ENCODE measurements around the gene CH25H. TPM values are rescaled to one million over a fixed set of nuclear protein-coding genes. Genes with fewer than 3 reads are reported as not detected.

CH25H gene
- polyA plus RNA-seq, 4 donors: 1.4 to 3.5 (median 2.3) TPM; not detected in 1

Other genes starting within 250 kb of the CH25H start
- gene FAS, start 216.5 kb downstream of the CH25H start, polyA plus RNA-seq: 10 to 100 TPM in 1 of 4 donors, 1 to 10 TPM in 3; 3.4 to 11.3 (median 5.7) TPM
- gene LIPA, start 44.5 kb upstream of the CH25H start, polyA plus RNA-seq: 100 to 1,000 TPM in 2 of 4 donors, 10 to 100 TPM in 2; 68.1 to 227 (median 99.4) TPM
- 1 to 10 TPM; 2.3 to 4.9 (median 4.5) TPM for gene IFIT2, start 94.7 kb upstream of the CH25H start, polyA plus RNA-seq
- gene IFIT3, start 120.7 kb upstream of the CH25H start, polyA plus RNA-seq: 10 to 100 TPM; 16.2 to 19.5 (median 16.9) TPM
- gene IFIT1B, start 170.7 kb upstream of the CH25H start, polyA plus RNA-seq: under 1 TPM in 1 of 4 donors, not detected in 3; 0.04 TPM
- 1 to 10 TPM; 1.4 to 7.5 (median 3.1) TPM for gene IFIT1, start 185.3 kb upstream of the CH25H start, polyA plus RNA-seq
- 10 to 100 TPM in 1 of 4 donors, 1 to 10 TPM in 3; 4.5 to 12.9 (median 7.9) TPM for gene IFIT5, start 207.3 kb upstream of the CH25H start, polyA plus RNA-seq